CD4-positive, alpha-beta T cell treated with Interleukin-17A for 1 hour (primary cell): ENCODE measurements around the gene ENDOU.

ENCODE experiments used
- DNase-seq: peaks from one replicate; pipeline ENCODE4 v3.0.0-alpha.2; 2020

ENDOU gene

DNA sequence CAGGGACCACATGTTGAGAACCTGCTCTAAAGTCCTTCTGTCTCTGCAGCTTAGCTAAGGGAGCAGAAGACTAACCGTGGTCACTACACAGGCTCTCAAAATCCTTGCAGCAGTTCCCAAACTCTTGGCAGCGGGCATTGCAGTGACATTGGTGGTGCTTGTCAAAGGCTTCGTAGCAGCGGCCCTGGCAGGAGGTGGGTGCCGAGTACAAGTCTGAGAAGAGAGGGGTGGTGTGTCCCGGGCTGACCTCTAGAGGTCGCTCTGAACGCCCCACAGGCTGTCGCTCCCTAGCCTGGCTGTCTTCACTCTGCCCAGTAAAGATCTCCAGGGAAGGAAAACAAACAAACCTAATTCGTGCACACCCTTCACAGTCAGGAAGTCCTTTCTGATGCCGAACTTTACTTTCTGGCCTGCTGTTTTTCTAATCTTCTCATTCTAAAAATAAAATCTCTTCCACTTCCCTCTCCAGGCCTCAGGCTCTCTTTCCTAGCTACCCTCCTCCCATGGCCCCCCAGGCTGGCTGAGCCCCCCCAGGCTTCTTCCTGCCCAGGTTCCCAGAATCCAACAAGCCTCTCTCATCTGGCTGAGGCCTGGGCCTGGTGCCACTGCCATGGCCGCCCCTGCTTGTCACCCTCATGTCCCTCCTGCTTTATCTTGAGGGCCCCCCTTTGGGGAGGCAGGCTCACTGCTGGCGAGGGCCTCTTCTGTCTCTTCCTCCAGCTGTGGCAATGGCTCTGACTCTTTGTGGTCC is 7.7 kb downstream of the ENDOU start:
- peak; percentile 61 for DNase-seq

DNA sequence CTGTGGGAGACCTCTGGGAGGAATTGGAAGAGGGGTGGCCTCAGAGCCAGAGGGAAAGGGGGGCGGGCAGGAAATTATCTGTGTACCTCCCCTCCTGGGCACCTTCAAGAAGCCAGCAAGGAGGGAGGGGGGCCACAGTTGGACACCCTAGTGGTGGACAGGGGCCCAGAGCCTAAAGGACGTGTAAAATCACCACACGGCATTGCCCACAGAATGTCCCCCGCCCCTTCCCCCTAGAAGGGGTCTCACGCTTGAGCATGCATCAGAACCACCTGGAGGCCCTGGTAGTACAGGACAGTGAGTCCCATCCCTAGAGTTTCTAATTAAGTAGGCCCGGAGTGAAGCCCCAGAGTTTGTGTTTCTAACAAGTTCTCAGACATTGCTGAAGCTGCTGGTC is 8.2 kb downstream of the ENDOU start:
- no peak for DNase-seq

DNA sequence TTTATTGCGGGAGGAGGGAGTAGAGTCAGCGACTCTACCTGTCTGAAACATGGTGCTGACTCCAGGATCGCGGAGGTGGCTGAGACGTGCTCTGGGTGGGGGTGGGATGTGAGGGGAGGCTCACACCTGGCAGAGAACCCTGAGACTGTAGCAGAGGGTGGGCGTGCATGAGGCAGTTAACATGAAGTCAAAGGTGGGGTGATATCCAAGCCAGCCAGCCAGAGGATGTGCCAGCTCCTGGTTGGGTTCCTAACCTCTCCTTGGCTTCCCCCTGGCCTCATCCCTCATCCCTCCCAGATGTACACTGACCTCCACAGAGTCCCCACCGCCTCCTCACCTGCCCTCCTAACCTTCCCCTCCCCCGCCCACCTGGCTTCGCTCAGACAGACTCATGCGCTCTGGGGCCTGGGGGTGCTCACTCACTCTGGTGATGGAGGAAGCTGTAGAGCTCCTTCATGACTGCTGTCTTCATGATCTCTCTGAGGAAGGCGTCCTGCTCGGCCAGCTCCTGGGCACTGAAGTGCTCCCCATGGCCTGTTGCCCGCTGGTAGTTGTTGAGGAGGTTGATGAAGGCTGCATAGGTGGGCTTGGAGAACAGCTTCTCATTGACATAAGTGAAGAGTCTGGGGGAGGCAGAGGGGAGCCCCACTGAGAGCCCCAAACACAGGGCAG is 9.3 kb downstream of the ENDOU start:
- DNase-seq: no peak

DNA sequence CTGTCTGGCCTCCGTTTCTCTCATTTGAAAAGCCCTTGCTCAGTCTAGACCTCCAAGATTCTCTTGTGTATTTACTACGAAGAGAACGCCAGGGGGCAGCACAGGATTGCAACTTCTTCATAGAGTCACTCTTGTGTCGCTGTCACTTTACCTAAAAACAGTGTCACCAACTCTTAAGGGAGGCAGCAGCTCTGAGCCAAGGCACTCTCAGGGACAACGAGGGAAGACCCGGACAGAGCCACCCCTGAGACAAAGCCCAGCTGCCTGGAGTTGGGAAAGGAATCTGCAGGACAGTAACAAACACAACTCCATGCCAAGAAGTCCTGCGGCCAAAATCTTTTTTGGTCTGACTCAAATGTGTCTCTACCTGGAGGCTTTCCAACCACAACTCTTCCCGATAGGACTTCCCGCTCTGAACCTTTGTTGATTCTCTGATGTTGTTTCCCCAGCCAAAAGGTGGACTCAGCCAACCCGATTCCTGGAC is 9.9 kb downstream of the ENDOU start:
- DNase-seq: peak; percentile 85

DNA sequence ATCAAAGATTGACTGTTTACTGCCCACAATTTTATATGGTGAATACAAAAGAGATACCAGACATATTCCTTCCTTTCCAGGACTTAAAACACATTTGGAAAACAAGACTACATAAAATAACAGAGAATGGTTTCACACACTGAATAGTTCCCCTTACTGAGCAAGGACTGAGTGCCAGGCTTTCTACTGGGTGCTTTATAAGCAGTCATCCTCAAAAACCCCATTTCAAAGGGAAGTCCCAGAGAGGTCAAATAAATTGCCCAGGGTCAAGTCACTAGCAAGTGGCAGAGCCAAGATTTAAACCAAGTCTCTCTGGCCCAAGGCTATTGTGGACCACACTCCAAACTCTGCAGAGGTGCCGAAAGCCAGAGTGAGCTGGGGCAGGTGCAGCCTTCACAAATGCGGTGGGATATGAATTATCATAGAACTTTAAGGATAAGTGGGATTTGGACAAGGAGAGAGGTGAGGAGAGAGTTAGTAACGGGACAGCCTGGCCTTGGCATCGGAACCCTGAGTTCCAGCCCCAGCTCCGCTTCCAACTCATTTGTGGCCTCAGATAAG is 10.4 kb downstream of the ENDOU start:
- DNase-seq: no peak

DNA sequence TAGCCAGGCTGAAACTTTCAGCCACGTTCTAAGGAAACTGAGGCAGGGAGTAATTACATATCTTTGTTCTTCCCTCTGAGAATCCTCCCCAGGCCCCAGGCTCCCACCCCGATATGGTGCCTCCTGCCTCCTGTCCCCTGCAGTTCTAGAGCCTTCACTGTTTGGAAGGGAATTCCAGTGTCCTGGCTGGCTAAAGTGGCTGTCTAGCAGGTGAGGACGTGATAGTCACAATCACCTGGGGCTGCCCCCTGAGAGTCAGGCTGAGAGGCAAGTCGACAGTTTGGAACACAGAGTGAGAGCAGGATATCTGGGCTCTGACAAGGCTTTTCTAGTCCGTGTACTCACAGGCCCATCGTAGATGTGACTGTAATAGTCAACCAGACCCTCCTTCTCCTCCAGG is 13.1 kb downstream of the ENDOU start:
- DNase-seq: no peak

DNA sequence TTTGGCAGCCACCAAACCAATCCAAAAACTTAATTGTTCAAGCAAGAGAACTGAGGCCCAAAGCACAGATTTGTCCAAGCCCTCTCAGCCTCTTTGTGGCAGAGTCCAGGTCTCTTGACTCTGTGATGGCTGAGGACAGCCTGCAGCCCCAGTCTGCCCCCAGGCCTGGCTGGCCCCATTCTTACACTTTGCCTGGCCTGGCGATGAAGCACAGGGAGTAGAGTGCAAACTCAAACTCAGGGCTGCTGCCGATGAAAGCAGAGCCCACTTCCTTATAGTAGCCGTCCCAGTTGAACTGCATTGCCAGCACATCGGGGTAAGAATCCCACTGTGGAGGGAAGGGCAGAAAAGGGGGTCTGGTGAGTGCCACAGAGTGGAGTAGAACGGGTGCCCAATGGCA is 13.8 kb downstream of the ENDOU start:
- no peak for DNase-seq

DNA sequence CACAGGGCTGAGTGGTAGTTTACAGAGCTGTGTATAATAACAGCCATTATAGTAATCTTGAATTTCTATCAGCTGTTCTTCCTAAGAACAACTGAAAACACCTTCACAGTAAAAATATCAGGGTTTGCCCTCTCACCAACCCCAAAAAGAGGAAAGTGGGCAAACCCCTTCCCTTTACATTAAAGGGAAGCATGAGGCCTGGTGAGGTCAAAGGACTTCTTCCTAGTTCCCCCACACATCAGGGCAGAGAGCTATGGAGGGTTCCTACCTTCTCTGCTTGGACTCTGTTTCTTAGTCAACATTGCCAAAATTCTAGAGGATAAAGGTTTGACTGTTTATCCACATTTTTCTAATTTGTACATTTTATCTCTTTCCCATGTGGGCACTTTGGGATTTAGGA is 15.0 kb downstream of the ENDOU start:
- no peak for DNase-seq

DNA sequence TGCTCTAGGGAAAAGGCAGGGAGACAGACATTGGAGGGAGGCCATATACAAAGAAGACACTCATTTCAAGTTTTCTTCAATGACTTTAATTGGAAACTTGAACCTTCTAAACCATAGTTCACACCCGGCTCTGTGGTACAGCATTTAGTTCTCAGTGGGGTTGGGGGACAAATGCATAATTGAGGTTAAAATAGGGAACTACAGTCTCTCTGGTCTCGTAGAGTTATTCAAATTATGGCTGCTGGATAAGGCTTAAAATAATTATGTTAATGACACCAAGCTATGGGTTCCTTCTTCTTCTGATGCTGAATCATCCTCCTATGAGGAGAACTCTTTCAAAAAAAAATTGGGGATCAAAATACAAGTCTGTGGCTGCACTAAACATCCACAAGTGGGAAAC is 15.6 kb downstream of the ENDOU start:
- no peak for DNase-seq

DNA sequence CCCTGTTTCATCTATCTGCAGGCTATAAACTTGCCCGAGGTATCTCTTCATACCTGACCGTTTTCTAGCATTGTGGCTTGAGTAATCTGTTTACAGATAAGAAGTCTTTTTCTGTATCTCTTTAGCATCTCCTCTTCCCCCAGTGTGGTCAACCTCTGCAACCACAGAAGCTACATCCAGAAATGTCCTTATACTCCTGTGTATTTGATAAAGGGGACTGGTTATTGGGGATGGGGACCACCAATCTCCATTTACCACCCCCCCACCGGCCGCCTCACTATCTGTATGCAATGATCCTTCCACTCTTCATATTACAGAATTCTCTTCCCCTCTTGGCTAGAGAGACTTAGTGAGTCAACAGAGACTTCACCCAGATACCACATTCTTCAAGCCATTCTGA is 16.1 kb downstream of the ENDOU start:
- no peak for DNase-seq

DNA sequence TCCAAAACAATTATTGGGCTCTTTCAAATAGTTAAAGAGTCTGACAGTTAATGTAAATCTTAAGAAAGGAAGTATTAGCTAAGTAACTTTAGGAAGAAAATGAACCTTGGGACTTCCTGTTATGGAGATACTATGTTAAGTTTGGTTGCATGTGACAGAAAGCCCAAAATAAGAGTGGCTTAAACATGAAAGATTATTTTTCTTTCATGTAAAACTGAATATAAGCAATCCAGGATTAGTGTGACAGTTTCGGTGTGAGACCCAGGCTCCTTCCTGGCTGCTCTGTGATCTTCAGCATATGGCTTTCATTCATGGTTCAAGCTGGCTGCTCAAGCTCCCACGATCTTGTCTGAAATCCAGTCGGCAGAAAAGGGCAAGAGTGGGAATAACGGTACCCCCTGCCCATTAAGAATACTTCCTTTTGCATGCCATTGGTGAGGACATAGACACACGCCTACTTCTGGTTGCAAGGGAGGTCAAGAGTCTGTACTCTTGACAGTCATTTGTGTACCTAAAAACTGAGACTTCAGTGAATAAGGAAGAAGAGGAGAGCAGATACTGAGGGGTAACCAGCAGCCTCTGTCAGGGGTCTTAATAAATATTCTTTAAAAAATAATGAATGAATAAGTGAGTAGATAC is 17.3 kb downstream of the ENDOU start:
- no peak for DNase-seq

DNA sequence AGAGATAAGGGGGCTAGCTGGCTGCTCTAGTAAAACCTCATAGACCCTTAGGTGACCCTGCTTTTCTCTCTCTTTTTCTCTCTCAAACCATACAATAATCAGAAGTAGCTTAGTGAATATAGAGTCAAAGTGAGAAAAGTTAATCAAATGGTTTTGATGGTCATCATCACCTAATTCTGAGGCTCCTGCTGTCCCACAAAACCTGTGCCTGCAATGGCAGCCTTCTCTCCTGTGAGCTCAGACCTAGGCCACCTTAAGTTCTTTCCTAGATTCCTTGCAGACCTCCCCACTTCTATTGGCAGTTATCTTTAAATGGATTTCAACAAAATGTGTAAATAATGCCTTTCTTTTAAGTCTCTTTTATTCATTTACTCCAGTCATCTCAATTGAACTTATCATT is 17.9 kb downstream of the ENDOU start:
- DNase-seq: no peak

DNA sequence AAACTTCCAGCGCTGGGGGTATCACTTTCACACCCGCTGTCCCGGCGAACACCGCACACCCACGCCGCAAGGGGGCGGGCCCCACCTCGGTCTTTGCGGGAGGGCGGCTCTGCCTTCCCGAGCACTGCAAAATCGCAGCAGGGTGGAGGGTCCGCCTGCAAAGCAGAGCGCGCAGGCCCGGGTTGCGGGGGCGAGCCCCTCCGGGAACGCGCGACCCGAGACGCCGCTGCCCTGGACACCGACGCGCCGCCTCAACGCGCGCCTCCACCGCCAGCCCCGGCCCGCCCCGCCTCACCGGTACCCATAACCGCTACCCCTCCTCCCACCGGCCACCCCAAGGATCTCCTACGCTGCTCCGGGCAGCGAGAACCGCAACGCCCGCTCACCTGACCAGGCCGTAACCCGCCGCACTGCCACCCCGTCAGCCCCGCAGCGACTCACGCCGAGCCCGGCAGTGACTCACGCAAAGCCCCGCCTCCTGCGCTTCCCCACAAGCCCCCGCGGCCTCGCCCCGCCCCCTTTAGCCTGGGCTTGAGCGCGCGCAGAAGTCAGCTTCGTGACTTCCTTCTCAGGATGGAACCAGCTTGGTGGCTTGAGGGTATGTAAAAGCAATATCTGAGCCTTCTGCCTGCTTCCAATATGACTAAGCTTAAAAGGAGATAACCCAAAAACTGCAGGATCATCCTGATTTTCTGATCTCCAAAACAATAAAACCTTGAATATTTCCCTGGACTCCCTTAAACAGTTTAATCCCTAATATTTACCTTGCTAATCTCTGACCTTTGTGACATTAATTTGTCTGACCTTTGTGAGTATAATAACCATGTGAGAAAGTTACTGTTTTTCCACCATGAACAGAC is 19.5 kb downstream of the ENDOU start, which contains the start of gene RPAP3:
TSS of gene RPAP3 (minus strand) at position 465 of the 860 bp plus-strand sequence. CDS start 3,190 bp downstream, outside the sequence.
- DNase-seq: peak; percentile 94

DNA sequence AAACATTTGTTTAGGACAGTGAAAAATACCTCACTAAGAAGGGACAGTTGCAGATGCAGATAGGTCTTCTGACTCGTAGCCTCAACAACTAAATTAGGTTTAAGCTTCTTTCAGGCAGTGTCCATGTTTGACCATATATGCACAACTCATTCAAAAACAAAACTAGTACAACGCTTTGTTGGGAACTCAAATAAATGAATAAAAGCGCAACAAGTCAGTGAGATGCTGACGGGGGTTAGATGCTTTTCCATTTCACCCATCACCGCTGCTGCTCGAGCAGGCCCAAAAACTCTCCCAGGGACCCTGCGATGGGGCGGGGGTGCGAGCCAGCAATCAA is 20.1 kb downstream of the ENDOU start:
- DNase-seq: no peak

DNA sequence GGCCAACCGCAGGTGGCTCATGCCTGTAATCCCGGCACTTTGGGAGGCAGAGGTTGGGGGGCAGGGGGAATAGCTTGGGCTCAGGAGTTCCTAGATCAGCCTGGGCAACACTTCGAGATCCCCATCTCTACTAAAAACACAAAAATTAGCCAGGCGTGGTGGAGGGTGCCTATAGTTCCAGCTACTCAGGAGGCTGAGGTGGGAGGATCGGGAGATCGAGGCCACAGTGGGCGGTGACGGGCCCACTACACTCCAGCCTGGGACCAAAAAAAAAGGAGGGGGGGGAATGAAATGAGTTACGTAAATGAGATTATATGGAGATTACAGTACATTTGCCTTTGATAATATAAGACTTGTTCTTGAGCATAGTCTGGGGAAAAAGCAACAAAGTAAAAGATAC is 20.6 kb downstream of the ENDOU start:
- DNase-seq: no peak

DNA sequence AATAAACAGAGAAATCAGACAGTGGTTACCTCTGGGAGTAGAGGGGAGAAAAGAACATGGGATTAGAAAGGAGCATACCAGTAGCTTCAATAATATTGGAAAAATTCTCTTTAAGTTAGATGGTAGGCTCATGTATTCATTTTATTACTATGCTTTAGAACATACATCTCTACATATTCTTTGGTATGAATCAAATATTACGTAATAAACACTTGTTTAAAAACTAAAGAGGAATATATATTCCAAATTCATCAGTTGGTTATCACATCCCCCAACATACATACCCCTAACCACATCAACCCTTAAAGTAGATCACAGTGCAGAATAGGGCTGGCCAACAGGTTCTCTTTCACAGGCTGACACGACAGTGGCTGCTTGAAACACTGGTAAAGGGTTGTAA is 25.0 kb downstream of the ENDOU start:
- DNase-seq: no peak

DNA sequence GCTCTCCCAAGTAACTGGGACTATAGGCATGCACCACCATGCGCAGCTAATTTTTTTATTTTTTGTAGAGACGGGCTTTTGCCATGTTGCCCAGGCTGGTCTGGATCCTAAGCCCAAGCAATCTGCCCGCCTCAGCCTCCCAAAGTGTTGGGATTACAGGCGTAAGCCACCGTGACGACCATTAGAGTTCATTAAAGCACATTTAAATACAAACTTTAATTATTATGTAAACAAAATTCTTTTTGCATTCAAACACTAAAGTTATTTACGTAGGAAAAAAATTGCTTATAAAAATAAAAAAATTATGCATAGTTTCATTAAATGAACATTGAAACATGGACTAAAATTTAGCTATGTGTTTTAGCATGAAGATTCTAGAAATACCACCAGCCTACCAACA is 26.7 kb downstream of the ENDOU start:
- no peak for DNase-seq

DNA sequence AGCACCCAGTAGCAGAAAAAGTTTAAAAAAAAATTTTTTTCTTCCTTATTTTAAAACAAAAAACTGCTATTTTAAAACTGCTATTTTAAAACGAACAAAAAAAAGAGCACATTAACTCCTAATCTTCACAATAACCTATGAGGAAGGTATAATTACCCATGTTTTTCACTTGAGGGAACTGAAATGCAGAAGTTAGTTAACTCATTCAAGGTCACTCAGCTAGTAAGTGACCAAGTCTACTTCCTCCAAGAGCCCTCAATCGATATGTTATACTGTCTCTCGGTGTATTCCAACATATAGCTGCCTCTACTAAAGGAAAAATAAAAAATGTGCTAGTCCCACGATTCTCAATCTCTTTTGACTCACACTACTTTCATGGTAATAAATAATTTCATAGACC is 27.2 kb downstream of the ENDOU start:
- DNase-seq: no peak

DNA sequence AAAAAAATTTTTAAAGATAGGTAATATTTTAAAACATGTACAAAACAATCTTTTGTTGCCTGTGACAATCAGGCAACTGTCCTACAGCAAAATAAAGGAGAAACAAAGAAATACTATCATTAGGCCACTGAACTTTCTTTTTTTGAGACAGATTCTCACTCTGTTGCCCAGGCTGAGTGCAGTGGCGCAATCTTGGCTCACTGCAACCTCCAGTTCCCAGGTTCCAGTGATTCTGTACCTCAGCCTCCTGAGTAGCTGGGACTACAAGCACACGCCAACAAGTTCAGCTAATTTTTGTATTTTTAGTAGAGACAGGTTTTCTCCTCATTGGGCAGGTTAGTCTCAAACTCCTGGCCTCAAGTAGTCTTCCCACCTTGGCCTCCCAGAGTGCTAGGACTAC is 36.1 kb downstream of the ENDOU start:
- DNase-seq: no peak

DNA sequence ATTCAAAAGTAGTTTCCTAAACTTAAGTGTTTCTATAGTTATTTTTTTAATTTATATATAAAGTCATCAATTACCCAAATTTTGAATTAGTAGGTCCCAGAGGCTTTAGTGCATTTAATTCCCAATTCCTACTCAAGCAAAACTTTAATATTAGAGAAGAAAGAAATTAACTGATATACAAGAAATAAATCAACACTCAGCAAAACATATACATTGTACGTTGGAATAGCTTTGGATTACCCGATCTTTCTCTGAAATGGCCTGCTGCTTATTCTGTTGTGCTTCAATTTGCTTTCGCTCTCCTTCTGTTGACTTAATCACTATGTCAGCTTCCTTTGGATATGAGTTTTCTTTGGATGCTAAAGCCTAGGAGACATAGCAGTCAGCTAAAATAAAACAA is 37.7 kb downstream of the ENDOU start:
- no peak for DNase-seq

DNA sequence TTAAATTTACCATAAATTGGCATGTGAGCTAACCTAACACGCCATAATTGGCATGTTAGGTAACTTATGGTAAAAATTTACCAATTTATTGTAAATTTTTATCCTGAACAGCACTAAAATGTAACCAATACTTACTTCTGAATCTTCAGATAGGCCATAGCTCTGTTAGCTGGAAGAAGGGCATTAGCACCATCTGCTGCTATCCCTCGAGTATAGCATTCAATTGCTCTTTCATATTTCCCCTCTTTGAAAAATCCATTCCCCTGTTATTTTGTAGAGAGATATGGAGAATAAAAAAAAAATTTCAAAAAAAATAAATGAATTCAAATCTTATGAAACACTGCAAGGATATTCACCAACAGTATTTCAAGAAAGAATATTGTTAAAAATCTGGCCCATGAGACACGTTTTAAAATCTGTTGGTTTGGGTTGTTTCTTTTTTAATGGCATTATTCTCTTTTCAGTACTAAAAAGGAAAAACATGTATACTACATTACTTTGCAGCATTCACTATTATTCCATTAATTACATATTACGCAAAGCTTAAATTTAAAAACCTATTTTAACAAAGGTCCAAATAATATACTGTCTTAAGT is 38.5 kb downstream of the ENDOU start:
- peak; percentile 45 for DNase-seq

DNA sequence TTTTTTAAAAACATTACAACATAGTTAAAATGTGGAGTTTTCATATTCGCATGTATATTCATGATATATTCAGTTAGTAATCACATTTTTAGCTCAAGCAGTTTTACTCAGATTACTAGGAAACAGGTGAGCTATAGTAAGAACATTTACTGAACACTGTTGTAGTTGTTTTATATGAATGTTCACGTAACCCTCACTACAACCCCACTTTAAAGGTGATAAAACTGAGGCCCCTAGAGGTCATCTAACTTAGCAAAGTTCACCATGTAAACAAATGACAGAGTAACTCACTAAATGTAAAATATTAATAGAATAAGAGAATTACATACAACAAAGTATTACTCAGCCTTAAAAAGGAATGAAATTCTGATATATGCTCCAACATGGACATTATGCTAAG is 45.5 kb downstream of the ENDOU start:
- DNase-seq: no peak
